Trophoblast cell (in vitro differentiated cells and primary cell): Measurements from ENCODE around the gene FABP2.
A peak's percentile ranks its signal among the peaks of the same experiment; 100 is the strongest.
"Not testable (repeated sequence)": the region's sequence is repeated elsewhere in the genome, so short reads cannot be mapped to it uniquely, and the experiment has no call there.

Source experiments
- DNase-seq, 2 donors: peaks; one replicate each; pipeline ENCODE4 v3.0.0-alpha.2; 2016
- H2AFZ ChIP-seq: 2 replicates; pipeline ENCODE4 v1.6.1; 2013; ENCODE audit warnings: low read length, moderate library complexity, mild to moderate bottlenecking; ENCODE audit not compliant: insufficient read depth, poor library complexity
- H2AK5ac ChIP-seq: 2 replicates; pipeline ENCODE4 v1.6.1; 2013; ENCODE audit warnings: mild to moderate bottlenecking, low read length
- H2BK120ac ChIP-seq: 2 replicates; pipeline ENCODE4 v1.6.1; 2013; ENCODE audit warnings: low read length, mild to moderate bottlenecking, moderate library complexity; ENCODE audit not compliant: insufficient read depth, poor library complexity
- H2BK12ac ChIP-seq: 2 replicates; pipeline ENCODE4 v1.6.1; 2013; ENCODE audit warnings: mild to moderate bottlenecking, low read length, moderate library complexity
- H2BK5ac ChIP-seq: 2 replicates; pipeline ENCODE4 v1.6.1; 2013; ENCODE audit warnings: low read length, low read depth, moderate library complexity, mild to moderate bottlenecking; ENCODE audit not compliant: poor library complexity
- H3K14ac ChIP-seq: 2 replicates; pipeline ENCODE4 v1.6.1; 2013; ENCODE audit warnings: mild to moderate bottlenecking, low read length
- H3K18ac ChIP-seq: 2 replicates; pipeline ENCODE4 v1.6.1; 2013; ENCODE audit warnings: mild to moderate bottlenecking, low read length
- H3K23ac ChIP-seq: 2 replicates; pipeline ENCODE4 v1.6.1; 2013; ENCODE audit warnings: low read length
- H3K27ac ChIP-seq: 2 replicates; pipeline ENCODE4 v1.5.1; 2013; ENCODE audit warnings: low read depth, mild to moderate bottlenecking, inconsistent platforms, low read length, moderate library complexity
- H3K27me3 ChIP-seq: 2 replicates; pipeline ENCODE4 v1.6.1; 2013; ENCODE audit warnings: inconsistent platforms, mild to moderate bottlenecking, low read length, moderate library complexity; ENCODE audit not compliant: insufficient read depth
- H3K36me3 ChIP-seq, 2 experiments: 1 replicate in 1 of 2; 2 replicates in 1 of 2; pipeline ENCODE4 v1.6.1; 2013; ENCODE audit warnings: low read length in 2 of 2, mild to moderate bottlenecking in 2 of 2, moderate library complexity in 1 of 2; ENCODE audit not compliant: insufficient read depth in 2 of 2, control insufficient read depth in 1 of 2
- H3K4ac ChIP-seq: 2 replicates; pipeline ENCODE4 v1.6.1; 2013; ENCODE audit warnings: low read depth, mild to moderate bottlenecking, low read length, moderate library complexity
- H3K4me1 ChIP-seq, 2 experiments: 1 replicate in 1 of 2; 2 replicates in 1 of 2; pipeline ENCODE4 v1.6.1; 2013; ENCODE audit warnings: low read length in 2 of 2, mild to moderate bottlenecking in 2 of 2, moderate library complexity in 1 of 2; ENCODE audit not compliant: insufficient read depth in 2 of 2, control insufficient read depth in 1 of 2
- H3K4me2 ChIP-seq: 2 replicates; pipeline ENCODE4 v1.6.1; 2013; ENCODE audit warnings: inconsistent platforms, mild to moderate bottlenecking, low read length, moderate library complexity
- H3K4me3 ChIP-seq: 2 replicates; pipeline ENCODE4 v1.5.1; 2013; ENCODE audit warnings: mild to moderate bottlenecking, low read depth, low read length, inconsistent platforms
- H3K79me1 ChIP-seq: one replicate; pipeline ENCODE4 v1.6.1; 2013; ENCODE audit warnings: low read length
- H3K79me2 ChIP-seq: 2 replicates; pipeline ENCODE4 v1.6.1; 2013; ENCODE audit warnings: low read length, mild to moderate bottlenecking; ENCODE audit not compliant: control insufficient read depth, insufficient read depth, poor library complexity
- H3K9ac ChIP-seq: 2 replicates; pipeline ENCODE4 v1.6.1; 2013; ENCODE audit warnings: mild to moderate bottlenecking, low read length
- H3K9me3 ChIP-seq: 2 replicates; pipeline ENCODE4 v1.6.1; 2013; ENCODE audit warnings: low read depth, mild to moderate bottlenecking, control low read depth, inconsistent platforms, low read length; ENCODE audit not compliant: insufficient read depth
- H4K12ac ChIP-seq: 2 replicates; pipeline ENCODE4 v1.6.1; 2013; ENCODE audit warnings: low read depth, mild to moderate bottlenecking, low read length, moderate library complexity
- H4K8ac ChIP-seq: 2 replicates; pipeline ENCODE4 v1.6.1; 2013; ENCODE audit warnings: low read depth, mild to moderate bottlenecking, low read length, moderate library complexity
- H4K91ac ChIP-seq: one replicate; pipeline ENCODE4 v1.6.1; 2013; ENCODE audit warnings: low read depth, mild to moderate bottlenecking, low read length, moderate library complexity
- WGBS: extraction: QIAGEN DNeasy Blood & Tissue Kit; methylation state at CpG from one replicate; pipeline ENCODE4 v1.1.7; 2013; ENCODE audit warnings: missing lambda C conversion rate; ENCODE audit not compliant: insufficient read length, insufficient coverage; ENCODE audit errors: extremely low coverage; 5-methylcytosine and 5-hydroxymethylcytosine counted together

The FABP2 gene

DNA sequence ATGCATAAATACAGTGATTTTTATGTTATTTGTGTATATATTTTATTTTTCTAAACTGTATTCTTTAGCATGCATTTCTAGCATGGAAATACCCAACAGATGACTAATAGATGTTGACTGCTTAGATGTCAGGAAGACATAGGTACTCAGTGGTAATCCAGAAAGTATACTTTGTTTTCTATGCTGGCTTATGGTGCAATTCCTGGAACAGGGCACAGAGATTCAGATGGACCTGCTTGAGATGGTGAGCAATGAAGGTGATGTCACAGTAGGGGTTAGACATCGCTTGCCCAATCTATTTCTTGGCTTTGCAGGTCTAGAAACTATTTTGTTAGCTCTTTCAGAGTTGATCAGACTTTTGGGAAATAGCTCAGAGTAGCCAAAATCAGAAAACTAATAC lies 42.3 kb upstream of the FABP2 start:
- not testable (repeated sequence) for H4K12ac ChIP-seq, H3K23ac ChIP-seq, H3K36me3 ChIP-seq, H3K27ac ChIP-seq, H2BK5ac ChIP-seq, H3K79me1 ChIP-seq, H2BK12ac ChIP-seq, H3K9me3 ChIP-seq, H2BK120ac ChIP-seq, H4K8ac ChIP-seq, H3K4me3 ChIP-seq, H3K4me2 ChIP-seq, H3K14ac ChIP-seq, H3K18ac ChIP-seq, H4K91ac ChIP-seq, H2AK5ac ChIP-seq, H2AFZ ChIP-seq, H3K4me1 ChIP-seq, H3K4ac ChIP-seq, H3K9ac ChIP-seq, H3K27me3 ChIP-seq, H3K79me2 ChIP-seq
- peak; percentile 11 to 57 for DNase-seq
- WGBS = no CpG with 5 or more reads among the region's 1 CpG

GRCh38 chr4:119363372-119363771 lies 41.4 kb upstream of the FABP2 start:
- not testable (repeated sequence) for H3K4me2 ChIP-seq, H2BK120ac ChIP-seq, H4K8ac ChIP-seq, H3K27ac ChIP-seq, H2AFZ ChIP-seq, H3K79me1 ChIP-seq, H4K12ac ChIP-seq, DNase-seq, H2BK5ac ChIP-seq, H3K14ac ChIP-seq, H4K91ac ChIP-seq, H3K36me3 ChIP-seq, H3K79me2 ChIP-seq, H3K4ac ChIP-seq, H3K9me3 ChIP-seq, H3K4me3 ChIP-seq, H3K9ac ChIP-seq, H2AK5ac ChIP-seq, H2BK12ac ChIP-seq, H3K4me1 ChIP-seq, H3K18ac ChIP-seq, H3K23ac ChIP-seq, H3K27me3 ChIP-seq
- WGBS = no CpG with 5 or more reads among the region's 6 CpGs

DNA sequence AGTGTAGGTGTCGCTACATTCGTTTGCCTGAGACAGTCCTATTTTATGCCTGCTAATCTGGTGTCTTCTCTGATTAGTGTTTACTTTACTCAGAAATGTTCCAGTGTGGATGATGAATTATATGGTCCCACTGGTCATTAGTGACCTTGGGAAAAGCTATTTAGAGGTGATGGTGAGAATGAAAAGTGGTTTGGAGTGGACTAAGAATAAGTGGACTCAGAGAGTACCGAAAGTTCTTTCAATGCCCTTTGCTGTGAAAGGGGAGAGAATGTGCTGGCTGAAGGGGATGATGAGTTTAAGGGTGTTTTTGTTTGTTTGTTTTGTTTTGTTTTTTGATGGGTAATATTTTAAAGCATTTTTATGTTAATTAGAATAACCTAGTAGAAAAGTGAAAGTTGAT lies 40.5 kb upstream of the FABP2 start:
- H3K14ac ChIP-seq, H3K23ac ChIP-seq, H3K4me3 ChIP-seq, H3K79me1 ChIP-seq, H2AK5ac ChIP-seq, H3K36me3 ChIP-seq, H2BK12ac ChIP-seq, H2AFZ ChIP-seq, H2BK5ac ChIP-seq, H3K79me2 ChIP-seq, H4K8ac ChIP-seq, H3K4me2 ChIP-seq, H2BK120ac ChIP-seq, H3K9me3 ChIP-seq, H3K4ac ChIP-seq, DNase-seq, H3K27ac ChIP-seq, H3K18ac ChIP-seq, H3K27me3 ChIP-seq, H4K91ac ChIP-seq, H4K12ac ChIP-seq, H3K9ac ChIP-seq, H3K4me1 ChIP-seq: not testable (repeated sequence)
- WGBS = no CpG with 5 or more reads among the region's 3 CpGs

GRCh38 chr4:119359873-119360272 lies 37.9 kb upstream of the FABP2 start:
- not testable (repeated sequence) for H4K91ac ChIP-seq, H4K8ac ChIP-seq, H3K27me3 ChIP-seq, H2BK5ac ChIP-seq, H3K18ac ChIP-seq, H2BK12ac ChIP-seq, H3K4me3 ChIP-seq, H3K27ac ChIP-seq, H3K9me3 ChIP-seq, H3K36me3 ChIP-seq, H2BK120ac ChIP-seq, H3K23ac ChIP-seq, H3K4me1 ChIP-seq, H3K79me2 ChIP-seq, H4K12ac ChIP-seq, H3K4ac ChIP-seq, H2AFZ ChIP-seq, H3K79me1 ChIP-seq, H3K14ac ChIP-seq, H3K4me2 ChIP-seq, H3K9ac ChIP-seq, H2AK5ac ChIP-seq
- no CpG with 5 or more reads among the region's 2 CpGs for WGBS
- DNase-seq = peak in 1 of 2 donors; percentile 23
